Thyroid gland (tissue), 4 donors: ENCODE results near the gene MEGF10. TPM values are rescaled to one million over a fixed set of nuclear protein-coding genes. Genes with fewer than 3 reads are reported as not detected.

Experiments
- DNase-seq, 2 donors: peaks; one replicate each; pipeline ENCODE4 v3.0.0-alpha.2; 2019
- H3K27ac ChIP-seq, 3 donors: fragments of 200-600 bp; sonication (generic); 1 replicate in 2 of 3; 2 replicates in 1 of 3; pipeline ENCODE4 v1.5.1; 2016 to 2019; ENCODE audit warnings: mild to moderate bottlenecking in 1 of 3, moderate library complexity in 1 of 3
- H3K27me3 ChIP-seq: fragments of 200-600 bp; sonication (generic); one replicate; pipeline ENCODE4 v1.5.1; 2019
- H3K36me3 ChIP-seq, 2 donors: fragments of 200-600 bp; sonication (generic); one replicate each; pipeline ENCODE4 v1.5.1; 2016 to 2019
- H3K4me1 ChIP-seq, 2 donors: fragments of 200-600 bp; sonication (generic); one replicate each; pipeline ENCODE4 v1.5.1; 2017 to 2019
- H3K4me3 ChIP-seq, 3 donors: fragments of 200-600 bp; sonication (generic); replicated peaks in 1 of 3; 1 replicate in 2 of 3; 2 replicates in 1 of 3; pipeline ENCODE4 v1.5.1; 2016; ENCODE audit warnings: mild to moderate bottlenecking in 1 of 3
- H3K9me3 ChIP-seq: fragments of 200-600 bp; sonication (generic); one replicate; pipeline ENCODE4 v1.5.1; 2017
- POLR2A ChIP-seq, 2 donors: fragments of 450-650 bp; IDR thresholded peaks; one replicate each; pipeline ENCODE4 v1.6.1; 2017; ENCODE audit warnings: antibody characterized with exemption in 2 of 2, mild to moderate bottlenecking in 2 of 2, moderate library complexity in 1 of 2
- WGBS, 2 donors: methylation state at CpG; one replicate each; pipeline ENCODE4 v1.1.5; 2017; 5-methylcytosine and 5-hydroxymethylcytosine counted together
- intact Hi-C: fragments of 100-400 bp; cut with DNase I; formaldehyde crosslinking; loops from one replicate; pipeline ENCODE4 v1.15.1; 2023
- total RNA-seq, 4 donors: library from RNA; depleted of rRNA; stranded (reverse); fragments of >200 nt; gene quantifications; one replicate each; pipeline ENCODE4 v1.2.3, GENCODE V29; 2016
- TF ChIP-seq, protein P1 (sequence below), 6 experiments: fragments of 200-600 bp in 3 of 6; fragments of 450-650 bp in 3 of 6; sonication (generic) in 3 of 6; IDR thresholded peaks; one replicate each; pipeline ENCODE4 v1.5.1; 2016 to 2019; ENCODE audit warnings: antibody characterized with exemption in 6 of 6, mild to moderate bottlenecking in 2 of 6, inconsistent platforms in 1 of 6, moderate library complexity in 1 of 6

Gene MEGF10
- total RNA-seq, 4 donors from 2014 or later = under 0.01 to 2.3 (median 0.42) TPM; not detected in 1

- Histone ChIP-seq H3K4me1 (no peaks in the 10 kb centered on the region), H3K9me3 (no peaks in the 10 kb centered on the region), H3K36me3 (no peaks in the 10 kb centered on the region), H3K27me3 (no peaks in the 10 kb centered on the region), H3K4me3 (no peak overlapping the region), H3K27ac (no peak overlapping the region)
- WGBS, 2 donors = 69 to 76% methylated on average over 1 of the region's 1 CpG
- TF ChIP-seq, protein P1, sequence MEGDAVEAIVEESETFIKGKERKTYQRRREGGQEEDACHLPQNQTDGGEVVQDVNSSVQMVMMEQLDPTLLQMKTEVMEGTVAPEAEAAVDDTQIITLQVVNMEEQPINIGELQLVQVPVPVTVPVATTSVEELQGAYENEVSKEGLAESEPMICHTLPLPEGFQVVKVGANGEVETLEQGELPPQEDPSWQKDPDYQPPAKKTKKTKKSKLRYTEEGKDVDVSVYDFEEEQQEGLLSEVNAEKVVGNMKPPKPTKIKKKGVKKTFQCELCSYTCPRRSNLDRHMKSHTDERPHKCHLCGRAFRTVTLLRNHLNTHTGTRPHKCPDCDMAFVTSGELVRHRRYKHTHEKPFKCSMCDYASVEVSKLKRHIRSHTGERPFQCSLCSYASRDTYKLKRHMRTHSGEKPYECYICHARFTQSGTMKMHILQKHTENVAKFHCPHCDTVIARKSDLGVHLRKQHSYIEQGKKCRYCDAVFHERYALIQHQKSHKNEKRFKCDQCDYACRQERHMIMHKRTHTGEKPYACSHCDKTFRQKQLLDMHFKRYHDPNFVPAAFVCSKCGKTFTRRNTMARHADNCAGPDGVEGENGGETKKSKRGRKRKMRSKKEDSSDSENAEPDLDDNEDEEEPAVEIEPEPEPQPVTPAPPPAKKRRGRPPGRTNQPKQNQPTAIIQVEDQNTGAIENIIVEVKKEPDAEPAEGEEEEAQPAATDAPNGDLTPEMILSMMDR (IDR thresholded peaks at IDR 0.05) = no peak
- no peak for TF ChIP-seq POLR2A (IDR thresholded peaks at IDR 0.05)
- DNase-seq = no peak
- intact Hi-C loops = no loop called here
Observed at GRCh38 chr5:127326976-127327755, 36.6 kb downstream of the MEGF10 start.

DNA sequence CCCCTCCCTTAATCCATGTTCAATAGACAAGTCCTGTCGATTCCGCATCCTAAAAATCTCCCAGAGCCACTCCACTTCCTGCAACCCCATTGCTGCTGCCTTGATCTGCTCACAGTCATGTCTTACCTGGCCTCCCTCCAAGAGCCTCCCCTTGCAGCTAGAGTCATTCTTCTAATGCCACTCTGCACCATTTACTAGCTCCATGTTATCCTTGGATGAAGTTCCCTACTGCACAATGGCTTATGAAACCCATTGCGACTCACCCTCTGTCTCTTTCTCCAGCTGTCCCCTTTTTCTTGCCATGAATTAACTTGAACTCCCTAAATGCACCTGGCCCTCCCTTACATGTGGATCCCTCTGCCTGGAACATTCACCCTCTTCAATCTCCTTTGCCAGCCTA is 39.5 kb downstream of the MEGF10 start:
- WGBS, 2 donors = 84 to 88% methylated on average over 3 of the region's 3 CpGs
- DNase-seq = no peak
- no peak overlapping the region for H3K27ac ChIP-seq
- intact Hi-C loops = no loop called here
- H3K27me3 ChIP-seq = no peaks in the 10 kb centered on the region
- no peaks in the 10 kb centered on the region for H3K36me3 ChIP-seq
- TF ChIP-seq POLR2A (IDR thresholded peaks at IDR 0.05) = no peak
- TF ChIP-seq, protein P1 (IDR thresholded peaks at IDR 0.05) = no peak
- H3K4me3 ChIP-seq = no peak overlapping the region
- no peaks in the 10 kb centered on the region for H3K4me1 ChIP-seq
- no peaks in the 10 kb centered on the region for H3K9me3 ChIP-seq

- DNase-seq = no peak
- no peak for TF ChIP-seq POLR2A (IDR thresholded peaks at IDR 0.05)
- TF ChIP-seq, protein P1 (IDR thresholded peaks at IDR 0.05) = no peak
- Histone ChIP-seq H3K27ac (no peak overlapping the region), H3K4me3 (no peak overlapping the region), H3K27me3 (no peaks in the 10 kb centered on the region), H3K4me1 (no peaks in the 10 kb centered on the region), H3K36me3 (no peaks in the 10 kb centered on the region), H3K9me3 (no peaks in the 10 kb centered on the region)
- intact Hi-C loops = no loop called here
- 71 to 76% methylated on average over 3 of the region's 3 CpGs for WGBS, 2 donors
Observed at GRCh38 chr5:127331890-127332649, 41.5 kb downstream of the MEGF10 start.

DNA sequence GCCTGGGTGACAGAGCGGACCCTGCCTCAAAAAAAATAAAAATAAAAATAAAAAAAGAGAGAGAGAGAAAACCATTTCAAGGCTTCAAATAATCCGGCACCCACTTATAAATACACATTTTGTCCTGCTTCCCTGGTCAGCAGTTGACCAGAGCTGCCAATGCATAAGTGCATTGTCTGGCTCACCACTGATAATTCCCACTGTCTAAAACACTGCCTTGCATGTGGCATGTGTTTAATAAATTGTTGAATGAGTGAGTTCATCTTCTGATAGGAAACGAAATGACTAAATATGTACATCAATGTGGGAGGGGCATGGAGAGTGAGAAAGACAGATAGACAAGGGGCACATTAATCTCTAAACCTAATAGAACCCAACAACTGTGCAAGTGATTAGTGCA is 42.9 kb downstream of the MEGF10 start:
- no peaks in the 10 kb centered on the region for H3K4me1 ChIP-seq
- no peaks in the 10 kb centered on the region for H3K27me3 ChIP-seq
- no peaks in the 10 kb centered on the region for H3K9me3 ChIP-seq
- no peak overlapping the region for H3K4me3 ChIP-seq
- H3K27ac ChIP-seq = no peak overlapping the region
- no peak for TF ChIP-seq POLR2A (IDR thresholded peaks at IDR 0.05)
- TF ChIP-seq, protein P1 (IDR thresholded peaks at IDR 0.05) = no peak
- H3K36me3 ChIP-seq = no peaks in the 10 kb centered on the region
- intact Hi-C loops = no loop called here
- DNase-seq = no peak
- WGBS, 2 donors = 85 to 88% methylated on average over 3 of the region's 3 CpGs

- Histone ChIP-seq H3K36me3 (no peaks in the 10 kb centered on the region), H3K9me3 (no peaks in the 10 kb centered on the region), H3K4me3 (no peak overlapping the region), H3K27me3 (no peaks in the 10 kb centered on the region), H3K27ac (no peak overlapping the region), H3K4me1 (no peaks in the 10 kb centered on the region)
- intact Hi-C loops = no loop called here
- WGBS, 2 donors = 86 to 89% methylated on average over 2 of the region's 2 CpGs
- no peak for DNase-seq
- TF ChIP-seq POLR2A (IDR thresholded peaks at IDR 0.05) = no peak
- TF ChIP-seq, protein P1 (IDR thresholded peaks at IDR 0.05) = no peak
Observed at GRCh38 chr5:127335381-127335780, 44.8 kb downstream of the MEGF10 start.
